ENCODE data around the gene DSC3. TPM values are rescaled to one million over a fixed set of nuclear protein-coding genes. Genes with fewer than 3 reads are reported as not detected.
"Not testable (repeated sequence)": the region's sequence is repeated elsewhere in the genome, so short reads cannot be mapped to it uniquely, and the experiment has no call there.

Gene DSC3
- total RNA-seq, 5 donors from 2014 or later (not counting 1 experiment from before 2014, with no cell fraction given), result 0.18 TPM; not detected in 4

- peaks cover 0 to 3% of the 10 kb centered on the region in 2 donors for H3K27me3 Mint-ChIP-seq
- ChIA-PET POLR2A (no interaction called here), CTCF (no interaction called here)
- no peaks in the 10 kb centered on the region for H3K4me1 Mint-ChIP-seq
- no peak overlapping the region for H3K4me3 Mint-ChIP-seq
- H3K27ac ChIP-seq (ENCODE audit: low read length), result no peak overlapping the region
- ATAC-seq (replicated peaks in 1 of 4) (no peak), DNase-seq (no peak)
- no peaks in the 10 kb centered on the region for H3K36me3 Mint-ChIP-seq
- H3K4me1 ChIP-seq (ENCODE audit: control insufficient read depth in 1 of 2, extremely low read depth in 1 of 2, insufficient read depth in 2 of 2, low read length in 2 of 2), result no peaks in the 10 kb centered on the region
- H3K27me3 ChIP-seq (replicated peaks in 1 of 2; ENCODE audit: control insufficient read depth in 2 of 2, extremely low read depth in 1 of 2, insufficient read depth in 2 of 2, low read length in 1 of 2), result no peaks in the 10 kb centered on the region
- H3K4me3 ChIP-seq (ENCODE audit: control insufficient read depth in 1 of 2, extremely low read depth in 1 of 2, low read length in 1 of 2), result no peak overlapping the region
- 100% methylated on average over 1 of the region's 1 CpG for WGBS (ENCODE audit: insufficient coverage)
- no peaks in the 10 kb centered on the region for H3K36me3 ChIP-seq (ENCODE audit: control insufficient read depth in 2 of 2, extremely low read depth in 1 of 2, insufficient read depth in 1 of 2, low read length in 1 of 2)
- H3K9me3 ChIP-seq, result no peaks in the 10 kb centered on the region
- H3K9me3 Mint-ChIP-seq, result peaks cover 0 to 4% (median 0%) of the 10 kb centered on the region in 3 donors
- H3K27ac Mint-ChIP-seq, result no peak overlapping the region
Measured at GRCh38 chr18:30989141-30989540, 53.4 kb downstream of the DSC3 start.

- H3K4me1 ChIP-seq (ENCODE audit: control insufficient read depth in 1 of 2, extremely low read depth in 1 of 2, insufficient read depth in 2 of 2, low read length in 2 of 2), result no peaks in the 10 kb centered on the region
- peaks cover 0 to 4% (median 0%) of the 10 kb centered on the region in 3 donors for H3K9me3 Mint-ChIP-seq
- ATAC-seq (replicated peaks in 1 of 4) (no peak), DNase-seq (no peak)
- ChIA-PET CTCF (interaction anchor here in 1 of 2 donors (0.6 kb wide), 1 partner anchor 16 kb away, joined by 3 read pairs; no protein-coding TSS in a partner anchor), POLR2A (no interaction called here)
- H3K9me3 ChIP-seq, result no peaks in the 10 kb centered on the region
- H3K36me3 Mint-ChIP-seq, result no peaks in the 10 kb centered on the region
- no CpG with 5 or more reads among the region's 4 CpGs for WGBS (ENCODE audit: insufficient coverage)
- H3K4me3 Mint-ChIP-seq, result no peak overlapping the region
- H3K27ac ChIP-seq (ENCODE audit: low read length), result no peak overlapping the region
- H3K27me3 ChIP-seq (replicated peaks in 1 of 2; ENCODE audit: control insufficient read depth in 2 of 2, extremely low read depth in 1 of 2, insufficient read depth in 2 of 2, low read length in 1 of 2), result no peaks in the 10 kb centered on the region
- H3K36me3 ChIP-seq (ENCODE audit: control insufficient read depth in 2 of 2, extremely low read depth in 1 of 2, insufficient read depth in 1 of 2, low read length in 1 of 2), result no peaks in the 10 kb centered on the region
- no peaks in the 10 kb centered on the region for H3K4me1 Mint-ChIP-seq
- no peak overlapping the region for H3K4me3 ChIP-seq (ENCODE audit: control insufficient read depth in 1 of 2, extremely low read depth in 1 of 2, low read length in 1 of 2)
- H3K27me3 Mint-ChIP-seq, result peaks cover 0 to 3% of the 10 kb centered on the region in 2 donors
- H3K27ac Mint-ChIP-seq, result no peak overlapping the region
Measured at GRCh38 chr18:30988440-30988839, 54.1 kb downstream of the DSC3 start.

- Mint-ChIP-seq H3K4me1 (no peaks in the 10 kb centered on the region), H3K9me3 (peaks cover 0 to 7% (median 3%) of the 10 kb centered on the region in 3 donors), H3K4me3 (no peak overlapping the region), H3K27me3 (peaks cover 0 to 3% of the 10 kb centered on the region in 2 donors), H3K36me3 (no peaks in the 10 kb centered on the region), H3K27ac (no peak overlapping the region)
- Histone ChIP-seq H3K9me3 (no peaks in the 10 kb centered on the region), H3K4me1 (ENCODE audit: control insufficient read depth in 1 of 2, extremely low read depth in 1 of 2, insufficient read depth in 2 of 2, low read length in 2 of 2) (no peaks in the 10 kb centered on the region), H3K27ac (ENCODE audit: low read length) (no peak overlapping the region), H3K36me3 (ENCODE audit: control insufficient read depth in 2 of 2, extremely low read depth in 1 of 2, insufficient read depth in 1 of 2, low read length in 1 of 2) (no peaks in the 10 kb centered on the region), H3K4me3 (ENCODE audit: control insufficient read depth in 1 of 2, extremely low read depth in 1 of 2, low read length in 1 of 2) (no peak overlapping the region), H3K27me3 (replicated peaks in 1 of 2; ENCODE audit: control insufficient read depth in 2 of 2, extremely low read depth in 1 of 2, insufficient read depth in 2 of 2, low read length in 1 of 2) (no peaks in the 10 kb centered on the region)
- WGBS (ENCODE audit: insufficient coverage), result 30% methylated on average over 2 of the region's 4 CpGs
- ATAC-seq (replicated peaks in 1 of 4) (no peak), DNase-seq (no peak)
- ChIA-PET POLR2A (no interaction called here), CTCF (no interaction called here)
Measured at GRCh38 chr18:30987467-30988241, 54.9 kb downstream of the DSC3 start.

GRCh38 chr18:30985753-30986152 lies 56.8 kb downstream of the DSC3 start:
- H3K9me3 ChIP-seq, result no peaks in the 10 kb centered on the region
- no peak overlapping the region for H3K4me3 ChIP-seq (ENCODE audit: control insufficient read depth in 1 of 2, extremely low read depth in 1 of 2, low read length in 1 of 2)
- no peaks in the 10 kb centered on the region for H3K36me3 ChIP-seq (ENCODE audit: control insufficient read depth in 2 of 2, extremely low read depth in 1 of 2, insufficient read depth in 1 of 2, low read length in 1 of 2)
- DNase-seq (no peak), ATAC-seq (replicated peaks in 1 of 4) (no peak)
- no peaks in the 10 kb centered on the region for H3K27me3 ChIP-seq (replicated peaks in 1 of 2; ENCODE audit: control insufficient read depth in 2 of 2, extremely low read depth in 1 of 2, insufficient read depth in 2 of 2, low read length in 1 of 2)
- ChIA-PET CTCF (no interaction called here), POLR2A (no interaction called here)
- Mint-ChIP-seq H3K27ac (no peak overlapping the region), H3K9me3 (peaks cover 0 to 7% (median 3%) of the 10 kb centered on the region in 3 donors), H3K27me3 (peaks cover 0 to 3% of the 10 kb centered on the region in 2 donors), H3K36me3 (no peaks in the 10 kb centered on the region), H3K4me1 (no peaks in the 10 kb centered on the region), H3K4me3 (no peak overlapping the region)
- WGBS (ENCODE audit: insufficient coverage), result 95% methylated on average over 11 of the region's 12 CpGs
- no peak overlapping the region for H3K27ac ChIP-seq (ENCODE audit: low read length)
- H3K4me1 ChIP-seq (ENCODE audit: control insufficient read depth in 1 of 2, extremely low read depth in 1 of 2, insufficient read depth in 2 of 2, low read length in 2 of 2), result no peaks in the 10 kb centered on the region

GRCh38 chr18:30982285-30982992 lies 60.1 kb downstream of the DSC3 start:
- no peaks in the 10 kb centered on the region for H3K27me3 ChIP-seq (replicated peaks in 1 of 2; ENCODE audit: control insufficient read depth in 2 of 2, extremely low read depth in 1 of 2, insufficient read depth in 2 of 2, low read length in 1 of 2)
- H3K4me3 ChIP-seq (ENCODE audit: control insufficient read depth in 1 of 2, extremely low read depth in 1 of 2, low read length in 1 of 2), result no peak overlapping the region
- ChIA-PET POLR2A (no interaction called here), CTCF (no interaction called here)
- no CpG with 5 or more reads among the region's 11 CpGs for WGBS (ENCODE audit: insufficient coverage)
- no peaks in the 10 kb centered on the region for H3K36me3 ChIP-seq (ENCODE audit: control insufficient read depth in 2 of 2, extremely low read depth in 1 of 2, insufficient read depth in 1 of 2, low read length in 1 of 2)
- no peaks in the 10 kb centered on the region for H3K4me1 ChIP-seq (ENCODE audit: control insufficient read depth in 1 of 2, extremely low read depth in 1 of 2, insufficient read depth in 2 of 2, low read length in 2 of 2)
- peaks cover 0 to 7% (median 3%) of the 10 kb centered on the region in 3 donors for H3K9me3 Mint-ChIP-seq
- no peaks in the 10 kb centered on the region for H3K9me3 ChIP-seq
- H3K4me1 Mint-ChIP-seq, result no peaks in the 10 kb centered on the region
- H3K27me3 Mint-ChIP-seq, result no peaks in the 10 kb centered on the region
- no peak overlapping the region for H3K27ac Mint-ChIP-seq
- no peak for ATAC-seq (replicated peaks in 1 of 4)
- DNase-seq, result no peak
- H3K36me3 Mint-ChIP-seq, result no peaks in the 10 kb centered on the region
- no peak overlapping the region for H3K4me3 Mint-ChIP-seq
- no peak overlapping the region for H3K27ac ChIP-seq (ENCODE audit: low read length)

- H3K36me3 Mint-ChIP-seq; POLR2A ChIA-PET; ATAC-seq (replicated peaks in 1 of 4); H3K27me3 Mint-ChIP-seq; H3K4me3 ChIP-seq (ENCODE audit: control insufficient read depth in 1 of 2, extremely low read depth in 1 of 2, low read length in 1 of 2); H3K4me1 ChIP-seq (ENCODE audit: control insufficient read depth in 1 of 2, extremely low read depth in 1 of 2, insufficient read depth in 2 of 2, low read length in 2 of 2); H3K4me1 Mint-ChIP-seq; H3K9me3 Mint-ChIP-seq; H3K9me3 ChIP-seq; DNase-seq; H3K4me3 Mint-ChIP-seq; H3K27me3 ChIP-seq (replicated peaks in 1 of 2; ENCODE audit: control insufficient read depth in 2 of 2, extremely low read depth in 1 of 2, insufficient read depth in 2 of 2, low read length in 1 of 2); H3K27ac ChIP-seq (ENCODE audit: low read length); H3K36me3 ChIP-seq (ENCODE audit: control insufficient read depth in 2 of 2, extremely low read depth in 1 of 2, insufficient read depth in 1 of 2, low read length in 1 of 2); CTCF ChIA-PET: not testable (repeated sequence)
- H3K27ac Mint-ChIP-seq, result peak overlapping the region in 1 of 2 donors; percentile 44
- no CpG with 5 or more reads among the region's 4 CpGs for WGBS (ENCODE audit: insufficient coverage)
Measured at GRCh38 chr18:30978091-30978490, 64.5 kb downstream of the DSC3 start.
